Measurements from ENCODE around the gene SIRT6. TPM values are rescaled to one million over a fixed set of nuclear protein-coding genes. Genes with fewer than 3 reads are reported as not detected.

The SIRT6 gene
- total and polyA plus RNA-seq, 2 of the 4 experiments (the other 2 are of a cell fraction) = 3.9 to 25.3 TPM

- dilution Hi-C loops (cut with HindIII; ENCODE audit: low sequenced_read_pairs, unreplicated experiment) = no loop called here
- BruUV-seq (replicated peaks) = no TSS peak
Measured at GRCh38 chr19:4152241-4152998, 29.9 kb downstream of the SIRT6 start.

More at GRCh38 chr19:4152241-4152998, 29.9 kb downstream of the SIRT6 start:
- Histone ChIP-seq H2BK15ac (ENCODE audit: low read depth, low read length) (no peak overlapping the region), H3K9me1 (ENCODE audit: insufficient read depth, low read length) (no peaks in the 10 kb centered on the region), H4K91ac (ENCODE audit: insufficient read depth, low read depth, low read length) (no peak overlapping the region), H3K4ac (ENCODE audit: low read depth, low read length) (no peak overlapping the region), H3K9me3 (ENCODE audit: control insufficient read depth, insufficient read depth, low read length) (no peaks in the 10 kb centered on the region), H3K27ac (ENCODE audit: insufficient read depth, low read length) (no peak overlapping the region), H3K23ac (ENCODE audit: low read depth, low read length) (no peak overlapping the region), H2AK9ac (replicated peaks; ENCODE audit: low read depth, low read length, poor library complexity) (no peak overlapping the region), H2AFZ (replicated peaks; ENCODE audit: low read length, poor library complexity) (no peak overlapping the region), H3K4me3 (ENCODE audit: insufficient read depth, low read depth, low read length) (no peak overlapping the region), H3K4me1 (ENCODE audit: control insufficient read depth, insufficient read depth, low read length) (no peaks in the 10 kb centered on the region), H2AK5ac (ENCODE audit: low read depth, low read length) (no peak overlapping the region), H3K9ac (ENCODE audit: low read depth, low read length) (no peak overlapping the region), H2BK20ac (ENCODE audit: low read depth, low read length) (no peak overlapping the region), H3K79me1 (ENCODE audit: low read depth in 1 of 2, low read length in 2 of 2) (no peaks in the 10 kb centered on the region), H3K36me3 (ENCODE audit: control insufficient read depth, insufficient read depth, low read length) (no peaks in the 10 kb centered on the region), H3K56ac (ENCODE audit: extremely low read depth, insufficient read depth, low read length) (no peak overlapping the region), H3K27me3 (ENCODE audit: control insufficient read depth, insufficient read depth, low read length) (peaks cover 25% of the 10 kb centered on the region), H4K8ac (ENCODE audit: low read depth in 2 of 2, low read length in 2 of 2) (no peak overlapping the region), H3K18ac (ENCODE audit: low read depth, low read length) (no peak overlapping the region), H2BK5ac (ENCODE audit: low read depth, low read length, poor library complexity, severe bottlenecking) (no peak overlapping the region), H4K20me1 (ENCODE audit: insufficient read depth, low read length) (no peaks in the 10 kb centered on the region; the same call in 1 of the 2 replicates), H4K5ac (ENCODE audit: low read depth, low read length) (no peak overlapping the region), H3K4me2 (ENCODE audit: low read depth, low read length) (no peak overlapping the region), H3K14ac (replicated peaks; ENCODE audit: low read depth, low read length) (no peak overlapping the region), H2BK120ac (ENCODE audit: low read depth, low read length) (no peak overlapping the region)
- DNase-seq = no peak
- 68% methylated on average over 3 of the region's 10 CpGs; no CpG with 5 or more reads in 1 of the 2 experiments for WGBS, 2 experiments (ENCODE audit: extremely low coverage in 2 of 2, insufficient read length in 1 of 2)
- TF ChIP-seq MAZ (IDR thresholded peaks at IDR 0.05; ENCODE audit: borderline replicate concordance, low read depth, low read length) (no peak), RAD21 (IDR thresholded peaks at IDR 0.05; ENCODE audit: low read length) (no peak), CEBPB (IDR thresholded peaks at IDR 0.05; ENCODE audit: low read depth, low read length) (no peak), USF2 (IDR thresholded peaks at IDR 0.05; ENCODE audit: low read depth, low read length) (no peak), CHD1 (IDR thresholded peaks at IDR 0.05; ENCODE audit: low read depth, low read length) (no peak), MAFK (IDR thresholded peaks at IDR 0.05; ENCODE audit: low read depth, low read length) (no peak), RFX5 (IDR thresholded peaks at IDR 0.05; ENCODE audit: low read depth, low read length) (no peak), ELK1 (IDR thresholded peaks at IDR 0.05; ENCODE audit: borderline replicate concordance, low read depth, low read length) (no peak), SMC3 (IDR thresholded peaks at IDR 0.05; ENCODE audit: low read depth, low read length) (no peak), RCOR1 (IDR thresholded peaks at IDR 0.05; ENCODE audit: insufficient replicate concordance, low read length) (no peak), CTCF (conservative IDR thresholded peaks at IDR 0.05; ENCODE audit: low read depth, low read length) (no peak)
- ChIA-PET CTCF (interaction anchor here (1.1 kb wide), 1 partner anchor 12 kb away, joined by 5 read pairs; no protein-coding TSS in a partner anchor), POLR2A (ENCODE audit: unreplicated experiment) (no interaction called here)
- ATAC-seq (ENCODE audit: low read depth) = no peak
- in situ Hi-C loops (cut with MboI; ENCODE audit: low sequenced_read_pairs) = no loop called here
- intact Hi-C loops (cut with micrococcal nuclease) = no loop called here
